ENCODE measurements around the gene MST1.

Gene MST1

GRCh38 chr3:49664300-49664699 is 25.0 kb downstream of the MST1 start:
- no peak overlapping the region for H3K4me2 ChIP-seq (ENCODE audit: insufficient read depth, low read length)
- H3K9me3 ChIP-seq (ENCODE audit: insufficient read depth, low read length, severe bottlenecking): no peaks in the 10 kb centered on the region
- DNase-seq (no peak), ATAC-seq (ENCODE audit: insufficient read depth, low read depth) (no peak)
- no peaks in the 10 kb centered on the region for H3K36me3 ChIP-seq (ENCODE audit: insufficient read depth, low read length)
- H3K9ac ChIP-seq (ENCODE audit: low read depth, low read length): no peak overlapping the region
- peaks cover 4% of the 10 kb centered on the region; the same call in 1 of the 2 replicates for H4K20me1 ChIP-seq (ENCODE audit: insufficient read depth, low read length)
- TF ChIP-seq EZH2 (IDR thresholded peaks at IDR 0.05; ENCODE audit: borderline replicate concordance, low read depth, low read length, severe bottlenecking) (no peak), CTCF (IDR thresholded peaks at IDR 0.05; ENCODE audit: borderline replicate concordance, extremely low read depth, low read length, poor library complexity, severe bottlenecking) (no peak)
- no peaks in the 10 kb centered on the region for H3K27me3 ChIP-seq (ENCODE audit: insufficient read depth, low read length, poor library complexity)
- no peak overlapping the region for H3K4me3 ChIP-seq (ENCODE audit: low read depth in 1 of 2, low read length in 2 of 2)
- H3K4me1 ChIP-seq (ENCODE audit: insufficient read depth, low read length): no peaks in the 10 kb centered on the region
- no peaks in the 10 kb centered on the region for H3K79me2 ChIP-seq (ENCODE audit: insufficient read depth, low read length)
- no peak overlapping the region for H3K27ac ChIP-seq (ENCODE audit: low read length)
- no peak overlapping the region for H2AFZ ChIP-seq (ENCODE audit: low read depth, low read length)

- Histone ChIP-seq H3K9me3 (ENCODE audit: insufficient read depth, low read length, severe bottlenecking) (no peaks in the 10 kb centered on the region), H3K9ac (ENCODE audit: low read depth, low read length) (no peak overlapping the region), H3K36me3 (ENCODE audit: insufficient read depth, low read length) (no peaks in the 10 kb centered on the region), H3K79me2 (ENCODE audit: insufficient read depth, low read length) (no peaks in the 10 kb centered on the region), H3K27ac (ENCODE audit: low read length) (no peak overlapping the region), H3K4me2 (ENCODE audit: insufficient read depth, low read length) (no peak overlapping the region), H4K20me1 (ENCODE audit: insufficient read depth, low read length) (peaks cover 4% of the 10 kb centered on the region; the same call in 1 of the 2 replicates), H3K4me3 (ENCODE audit: low read depth in 1 of 2, low read length in 2 of 2) (no peak overlapping the region), H3K4me1 (ENCODE audit: insufficient read depth, low read length) (no peaks in the 10 kb centered on the region), H3K27me3 (ENCODE audit: insufficient read depth, low read length, poor library complexity) (no peaks in the 10 kb centered on the region), H2AFZ (ENCODE audit: low read depth, low read length) (no peak overlapping the region)
- TF ChIP-seq CTCF (IDR thresholded peaks at IDR 0.05; ENCODE audit: borderline replicate concordance, extremely low read depth, low read length, poor library complexity, severe bottlenecking) (no peak), EZH2 (IDR thresholded peaks at IDR 0.05; ENCODE audit: borderline replicate concordance, low read depth, low read length, severe bottlenecking) (no peak)
- no peak for ATAC-seq (ENCODE audit: insufficient read depth, low read depth)
- DNase-seq: no peak
These were observed 25.4 kb downstream of the MST1 start for GRCh38 chr3:49663831-49664230.

DNA sequence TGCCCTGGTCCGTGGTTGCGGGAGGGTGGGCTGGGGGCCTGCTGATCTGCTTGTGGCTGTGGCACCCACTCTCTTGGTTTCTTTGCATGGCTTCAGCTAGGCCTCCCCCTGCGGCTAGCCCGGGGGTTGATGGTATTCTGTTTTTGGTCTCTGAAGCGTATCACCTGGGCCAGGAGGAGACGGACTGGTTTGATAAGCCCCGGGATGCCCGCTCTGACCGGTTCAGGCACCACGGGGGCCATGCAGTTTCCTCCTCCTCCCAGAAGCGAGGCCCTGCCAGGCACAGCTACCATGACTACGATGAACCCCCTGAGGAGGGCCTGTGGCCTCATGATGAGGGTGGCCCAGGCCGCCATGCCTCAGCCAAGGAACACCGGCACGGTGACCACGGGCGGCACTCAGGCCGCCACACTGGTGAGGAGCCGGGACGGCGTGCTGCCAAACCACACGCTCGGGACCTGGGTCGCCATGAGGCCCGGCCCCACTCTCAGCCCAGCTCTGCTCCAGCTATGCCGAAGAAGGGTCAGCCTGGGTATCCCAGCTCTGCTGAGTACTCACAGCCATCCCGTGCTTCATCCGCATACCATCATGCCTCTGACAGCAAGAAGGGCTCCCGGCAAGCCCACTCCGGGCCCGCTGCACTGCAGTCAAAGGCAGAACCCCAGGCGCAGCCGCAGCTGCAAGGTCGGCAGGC is 26.4 kb downstream of the MST1 start:
- ATAC-seq (ENCODE audit: insufficient read depth, low read depth) (no peak), DNase-seq (no peak)
- no peaks in the 10 kb centered on the region for H3K36me3 ChIP-seq (ENCODE audit: insufficient read depth, low read length)
- no peaks in the 10 kb centered on the region for H3K9me3 ChIP-seq (ENCODE audit: insufficient read depth, low read length, severe bottlenecking)
- no peak overlapping the region for H3K4me2 ChIP-seq (ENCODE audit: insufficient read depth, low read length)
- no peak overlapping the region for H3K9ac ChIP-seq (ENCODE audit: low read depth, low read length)
- H3K27me3 ChIP-seq (ENCODE audit: insufficient read depth, low read length, poor library complexity): no peaks in the 10 kb centered on the region
- H3K4me3 ChIP-seq (ENCODE audit: low read depth in 1 of 2, low read length in 2 of 2): no peak overlapping the region
- no peak for TF ChIP-seq EZH2 (IDR thresholded peaks at IDR 0.05; ENCODE audit: borderline replicate concordance, low read depth, low read length, severe bottlenecking)
- no peak for TF ChIP-seq CTCF (IDR thresholded peaks at IDR 0.05; ENCODE audit: borderline replicate concordance, extremely low read depth, low read length, poor library complexity, severe bottlenecking)
- H2AFZ ChIP-seq (ENCODE audit: low read depth, low read length): no peak overlapping the region
- no peak overlapping the region for H3K27ac ChIP-seq (ENCODE audit: low read length)
- H4K20me1 ChIP-seq (ENCODE audit: insufficient read depth, low read length): peaks cover 4% of the 10 kb centered on the region; the same call in 1 of the 2 replicates
- H3K79me2 ChIP-seq (ENCODE audit: insufficient read depth, low read length): no peaks in the 10 kb centered on the region
- no peaks in the 10 kb centered on the region for H3K4me1 ChIP-seq (ENCODE audit: insufficient read depth, low read length)

Data from DND-41 (cell line).